ENCODE results near the gene SDK2.

GRCh38 chr17:73689596-73690275 lies 45.5 kb upstream of the SDK2 start:
- TF ChIP-seq CTCF (IDR thresholded peaks at IDR 0.05) (no peak), EP300 (IDR thresholded peaks at IDR 0.05) (no peak), POLR2A (IDR thresholded peaks at IDR 0.05) (no peak), POLR2AphosphoS5 (IDR thresholded peaks at IDR 0.05) (no peak)
